ENCODE data around the gene MICALL1.

The MICALL1 gene

DNA sequence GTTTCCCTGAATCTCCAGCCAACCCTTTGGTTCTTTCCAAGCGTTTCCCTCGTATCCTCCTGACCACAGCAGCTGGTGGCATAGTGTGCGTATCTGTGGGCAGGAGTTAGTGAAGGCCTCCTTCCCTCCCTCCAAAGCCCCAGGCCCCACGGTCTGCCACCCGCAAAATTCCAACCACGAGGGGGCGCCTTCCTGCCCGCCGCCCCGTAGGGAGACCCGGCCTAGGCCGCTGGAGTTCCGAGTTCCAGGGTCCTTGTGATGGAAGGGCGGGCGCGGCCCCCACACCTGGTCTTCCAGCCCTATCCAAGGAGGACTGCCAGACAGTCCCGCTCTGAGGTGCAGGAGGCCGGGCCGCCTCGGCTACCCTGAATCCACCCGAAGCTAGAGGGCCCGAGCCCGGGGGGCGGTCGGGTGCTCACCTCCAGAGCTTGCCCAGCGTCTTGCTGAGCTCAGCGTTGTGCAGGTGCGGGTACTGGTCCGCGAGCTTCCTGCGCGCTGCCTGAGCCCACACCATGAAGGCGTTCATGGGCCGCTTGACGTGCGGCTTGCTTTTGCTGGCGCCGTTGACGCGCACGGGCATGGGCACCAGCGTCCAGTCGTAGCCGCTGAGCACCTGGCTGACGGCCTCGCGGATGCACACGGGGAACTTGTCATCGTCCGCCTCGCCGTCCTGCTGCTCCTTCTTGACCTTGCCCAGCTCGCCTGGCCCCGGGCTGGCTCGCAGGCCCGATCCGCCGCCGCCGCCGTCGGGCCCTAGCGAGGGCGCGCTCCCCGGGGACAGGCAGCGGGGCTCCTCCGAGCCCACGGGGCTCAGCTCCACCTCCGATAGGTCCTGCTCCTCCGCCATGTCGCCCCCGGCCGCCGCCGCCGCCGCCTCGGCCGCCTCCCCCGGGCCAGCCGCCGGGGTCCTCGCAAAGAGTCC is 77.1 kb downstream of the MICALL1 start:
- TF ChIP-seq TCF4 (CRISPR knock-in tag; IDR thresholded peaks at IDR 0.05; ENCODE audit: borderline replicate concordance), result no peak
- no peak for TF ChIP-seq ARNTL (CRISPR knock-in tag; IDR thresholded peaks at IDR 0.05; ENCODE audit: borderline replicate concordance, low read depth)
- no peak for TF ChIP-seq ZNF8 (CRISPR knock-in tag; IDR thresholded peaks at IDR 0.05)
- no peak for TF ChIP-seq ZNF565 (CRISPR knock-in tag; conservative IDR thresholded peaks at IDR 0.05; ENCODE audit: low read depth)
- TF ChIP-seq RARB (CRISPR knock-in tag; IDR thresholded peaks at IDR 0.05), result no peak
- no peak for ATAC-seq

DNA sequence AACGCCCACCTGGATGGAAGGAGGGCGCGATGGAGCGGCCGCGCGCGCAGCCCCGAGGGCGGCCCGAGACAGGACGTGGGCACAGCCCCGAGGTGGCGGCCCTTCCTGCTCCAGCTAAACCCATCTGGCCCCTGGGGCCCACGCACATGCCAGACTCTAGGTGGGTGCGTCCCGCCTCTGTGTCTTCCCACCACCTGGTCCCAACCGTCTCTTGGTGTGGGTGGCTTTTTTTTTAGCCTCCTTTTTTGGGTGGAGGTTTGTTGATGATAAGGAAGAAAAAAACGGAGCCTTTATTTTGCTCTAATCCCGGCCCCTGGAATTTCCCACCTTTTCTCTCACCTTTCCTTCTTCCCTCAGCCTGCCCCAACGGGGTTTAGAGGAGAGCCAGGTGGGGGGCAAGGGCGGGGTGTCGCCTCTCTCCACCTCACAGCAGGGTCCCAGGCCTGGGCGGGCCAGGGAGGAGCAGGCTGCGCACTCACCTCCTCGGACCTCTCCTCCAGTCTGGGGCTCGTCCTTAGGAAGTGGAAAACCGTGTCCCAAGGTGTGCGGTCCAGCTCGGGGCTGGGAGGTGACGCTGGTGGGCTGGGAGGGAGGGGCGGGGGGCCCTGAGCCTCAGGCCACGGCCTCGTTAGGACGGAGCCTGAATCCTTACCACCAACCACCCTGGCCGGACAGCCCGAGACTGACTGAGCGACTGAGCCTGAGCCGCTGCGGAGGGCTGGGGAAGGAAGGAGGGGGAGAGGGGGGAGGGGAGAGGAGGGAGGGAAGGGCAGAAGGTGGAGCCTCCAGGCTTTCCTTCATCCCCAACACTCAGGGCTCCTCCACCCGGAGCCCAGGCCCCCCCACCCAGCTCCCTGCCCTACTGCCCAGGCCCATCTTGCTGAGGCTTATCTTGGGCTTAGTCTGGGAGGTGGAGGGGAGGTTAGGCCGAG is 78.0 kb downstream of the MICALL1 start, which contains the start of gene SOX10:
SOX10 (minus strand) TSS at position 696 of the 932 bp plus-strand sequence. CDS start 771 bp downstream, outside the sequence.
- TF ChIP-seq ARNTL (CRISPR knock-in tag; IDR thresholded peaks at IDR 0.05; ENCODE audit: borderline replicate concordance, low read depth), result no peak
- no peak for TF ChIP-seq ZNF8 (CRISPR knock-in tag; IDR thresholded peaks at IDR 0.05)
- no peak for TF ChIP-seq ZFP3 (CRISPR knock-in tag; IDR thresholded peaks at IDR 0.05)
- no peak for TF ChIP-seq CSDC2 (CRISPR knock-in tag; IDR thresholded peaks at IDR 0.05)
- no peak for TF ChIP-seq OSR1 (CRISPR knock-in tag; IDR thresholded peaks at IDR 0.05)
- no peak for TF ChIP-seq GLIS3 (CRISPR knock-in tag; IDR thresholded peaks at IDR 0.05)
- TF ChIP-seq ZNF70 (CRISPR knock-in tag; IDR thresholded peaks at IDR 0.05), result no peak
- TF ChIP-seq ZFP30 (CRISPR knock-in tag; IDR thresholded peaks at IDR 0.05), result no peak
- TF ChIP-seq, protein P1, sequence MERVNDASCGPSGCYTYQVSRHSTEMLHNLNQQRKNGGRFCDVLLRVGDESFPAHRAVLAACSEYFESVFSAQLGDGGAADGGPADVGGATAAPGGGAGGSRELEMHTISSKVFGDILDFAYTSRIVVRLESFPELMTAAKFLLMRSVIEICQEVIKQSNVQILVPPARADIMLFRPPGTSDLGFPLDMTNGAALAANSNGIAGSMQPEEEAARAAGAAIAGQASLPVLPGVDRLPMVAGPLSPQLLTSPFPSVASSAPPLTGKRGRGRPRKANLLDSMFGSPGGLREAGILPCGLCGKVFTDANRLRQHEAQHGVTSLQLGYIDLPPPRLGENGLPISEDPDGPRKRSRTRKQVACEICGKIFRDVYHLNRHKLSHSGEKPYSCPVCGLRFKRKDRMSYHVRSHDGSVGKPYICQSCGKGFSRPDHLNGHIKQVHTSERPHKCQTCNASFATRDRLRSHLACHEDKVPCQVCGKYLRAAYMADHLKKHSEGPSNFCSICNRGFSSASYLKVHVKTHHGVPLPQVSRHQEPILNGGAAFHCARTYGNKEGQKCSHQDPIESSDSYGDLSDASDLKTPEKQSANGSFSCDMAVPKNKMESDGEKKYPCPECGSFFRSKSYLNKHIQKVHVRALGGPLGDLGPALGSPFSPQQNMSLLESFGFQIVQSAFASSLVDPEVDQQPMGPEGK (CRISPR knock-in tag; IDR thresholded peaks at IDR 0.05; ENCODE audit: borderline replicate concordance), result no peak
- TF ChIP-seq, protein P2, sequence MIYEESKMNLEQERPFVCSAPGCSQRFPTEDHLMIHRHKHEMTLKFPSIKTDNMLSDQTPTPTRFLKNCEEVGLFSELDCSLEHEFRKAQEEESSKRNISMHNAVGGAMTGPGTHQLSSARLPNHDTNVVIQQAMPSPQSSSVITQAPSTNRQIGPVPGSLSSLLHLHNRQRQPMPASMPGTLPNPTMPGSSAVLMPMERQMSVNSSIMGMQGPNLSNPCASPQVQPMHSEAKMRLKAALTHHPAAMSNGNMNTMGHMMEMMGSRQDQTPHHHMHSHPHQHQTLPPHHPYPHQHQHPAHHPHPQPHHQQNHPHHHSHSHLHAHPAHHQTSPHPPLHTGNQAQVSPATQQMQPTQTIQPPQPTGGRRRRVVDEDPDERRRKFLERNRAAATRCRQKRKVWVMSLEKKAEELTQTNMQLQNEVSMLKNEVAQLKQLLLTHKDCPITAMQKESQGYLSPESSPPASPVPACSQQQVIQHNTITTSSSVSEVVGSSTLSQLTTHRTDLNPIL (CRISPR knock-in tag; IDR thresholded peaks at IDR 0.05; ENCODE audit: low read depth), result no peak

DNA sequence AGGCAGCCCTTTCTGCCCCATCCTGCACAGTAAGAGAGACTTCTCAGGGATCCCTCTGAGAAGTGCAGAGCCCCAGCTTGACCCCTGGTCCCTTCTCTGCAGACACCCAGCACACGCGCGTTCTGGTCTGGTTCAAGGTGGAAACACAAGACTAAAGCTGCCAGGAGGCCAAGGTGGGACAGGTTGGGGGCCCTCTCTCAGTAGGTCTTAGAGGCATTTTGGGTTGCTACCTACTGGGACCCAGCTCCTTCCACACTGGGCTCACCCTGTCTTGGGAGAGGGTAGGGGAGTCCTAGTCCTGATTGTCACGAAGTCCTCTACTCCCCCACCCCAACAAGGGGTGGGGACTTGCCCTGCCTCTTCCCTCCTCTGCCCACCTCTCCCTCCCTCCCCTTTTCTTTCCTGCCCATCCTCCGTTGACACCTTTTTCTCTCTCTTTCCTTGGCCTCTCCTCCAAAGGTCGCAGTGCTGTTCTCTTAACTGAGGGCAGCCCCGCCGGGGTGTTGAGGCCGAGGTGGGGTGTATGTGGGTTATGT is 79.0 kb downstream of the MICALL1 start:
- TF ChIP-seq, protein P1 (CRISPR knock-in tag; IDR thresholded peaks at IDR 0.05; ENCODE audit: borderline replicate concordance), result no peak
- no peak for TF ChIP-seq ZNF565 (CRISPR knock-in tag; conservative IDR thresholded peaks at IDR 0.05; ENCODE audit: low read depth)
- TF ChIP-seq ZNF8 (CRISPR knock-in tag; IDR thresholded peaks at IDR 0.05), result no peak
- TF ChIP-seq ZNF70 (CRISPR knock-in tag; IDR thresholded peaks at IDR 0.05), result no peak
- TF ChIP-seq, protein P3, sequence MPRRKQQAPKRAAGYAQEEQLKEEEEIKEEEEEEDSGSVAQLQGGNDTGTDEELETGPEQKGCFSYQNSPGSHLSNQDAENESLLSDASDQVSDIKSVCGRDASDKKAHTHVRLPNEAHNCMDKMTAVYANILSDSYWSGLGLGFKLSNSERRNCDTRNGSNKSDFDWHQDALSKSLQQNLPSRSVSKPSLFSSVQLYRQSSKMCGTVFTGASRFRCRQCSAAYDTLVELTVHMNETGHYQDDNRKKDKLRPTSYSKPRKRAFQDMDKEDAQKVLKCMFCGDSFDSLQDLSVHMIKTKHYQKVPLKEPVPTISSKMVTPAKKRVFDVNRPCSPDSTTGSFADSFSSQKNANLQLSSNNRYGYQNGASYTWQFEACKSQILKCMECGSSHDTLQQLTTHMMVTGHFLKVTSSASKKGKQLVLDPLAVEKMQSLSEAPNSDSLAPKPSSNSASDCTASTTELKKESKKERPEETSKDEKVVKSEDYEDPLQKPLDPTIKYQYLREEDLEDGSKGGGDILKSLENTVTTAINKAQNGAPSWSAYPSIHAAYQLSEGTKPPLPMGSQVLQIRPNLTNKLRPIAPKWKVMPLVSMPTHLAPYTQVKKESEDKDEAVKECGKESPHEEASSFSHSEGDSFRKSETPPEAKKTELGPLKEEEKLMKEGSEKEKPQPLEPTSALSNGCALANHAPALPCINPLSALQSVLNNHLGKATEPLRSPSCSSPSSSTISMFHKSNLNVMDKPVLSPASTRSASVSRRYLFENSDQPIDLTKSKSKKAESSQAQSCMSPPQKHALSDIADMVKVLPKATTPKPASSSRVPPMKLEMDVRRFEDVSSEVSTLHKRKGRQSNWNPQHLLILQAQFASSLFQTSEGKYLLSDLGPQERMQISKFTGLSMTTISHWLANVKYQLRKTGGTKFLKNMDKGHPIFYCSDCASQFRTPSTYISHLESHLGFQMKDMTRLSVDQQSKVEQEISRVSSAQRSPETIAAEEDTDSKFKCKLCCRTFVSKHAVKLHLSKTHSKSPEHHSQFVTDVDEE (CRISPR knock-in tag; IDR thresholded peaks at IDR 0.05), result no peak
- no peak for TF ChIP-seq ISL1 (CRISPR knock-in tag; IDR thresholded peaks at IDR 0.05)
- TF ChIP-seq CSDC2 (CRISPR knock-in tag; IDR thresholded peaks at IDR 0.05), result no peak
- no peak for TF ChIP-seq TCF4 (CRISPR knock-in tag; IDR thresholded peaks at IDR 0.05; ENCODE audit: borderline replicate concordance)
- TF ChIP-seq, protein P4, sequence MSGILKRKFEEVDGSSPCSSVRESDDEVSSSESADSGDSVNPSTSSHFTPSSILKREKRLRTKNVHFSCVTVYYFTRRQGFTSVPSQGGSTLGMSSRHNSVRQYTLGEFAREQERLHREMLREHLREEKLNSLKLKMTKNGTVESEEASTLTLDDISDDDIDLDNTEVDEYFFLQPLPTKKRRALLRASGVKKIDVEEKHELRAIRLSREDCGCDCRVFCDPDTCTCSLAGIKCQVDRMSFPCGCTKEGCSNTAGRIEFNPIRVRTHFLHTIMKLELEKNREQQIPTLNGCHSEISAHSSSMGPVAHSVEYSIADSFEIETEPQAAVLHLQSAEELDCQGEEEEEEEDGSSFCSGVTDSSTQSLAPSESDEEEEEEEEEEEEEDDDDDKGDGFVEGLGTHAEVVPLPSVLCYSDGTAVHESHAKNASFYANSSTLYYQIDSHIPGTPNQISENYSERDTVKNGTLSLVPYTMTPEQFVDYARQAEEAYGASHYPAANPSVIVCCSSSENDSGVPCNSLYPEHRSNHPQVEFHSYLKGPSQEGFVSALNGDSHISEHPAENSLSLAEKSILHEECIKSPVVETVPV (CRISPR knock-in tag; IDR thresholded peaks at IDR 0.05), result no peak
- no peak for TF ChIP-seq ARNTL (CRISPR knock-in tag; IDR thresholded peaks at IDR 0.05; ENCODE audit: borderline replicate concordance, low read depth)
- no peak for TF ChIP-seq GLIS3 (CRISPR knock-in tag; IDR thresholded peaks at IDR 0.05)
- TF ChIP-seq ZFP30 (CRISPR knock-in tag; IDR thresholded peaks at IDR 0.05), result no peak
- TF ChIP-seq ESRRG (CRISPR knock-in tag; IDR thresholded peaks at IDR 0.05), result no peak
- no peak for TF ChIP-seq BACH2 (CRISPR knock-in tag; IDR thresholded peaks at IDR 0.05; ENCODE audit: borderline replicate concordance)
- TF ChIP-seq SNAI2 (CRISPR knock-in tag; IDR thresholded peaks at IDR 0.05), result no peak
- TF ChIP-seq RARB (CRISPR knock-in tag; IDR thresholded peaks at IDR 0.05), result no peak
- ATAC-seq, result no peak

More for the DNA sequence above, 78.0 kb downstream of the MICALL1 start, which contains the start of gene SOX10:
- no peak for ATAC-seq

Measured in SK-N-SH treated with all-trans-retinoic acid at 6 μM for 48 hours (cell line).